ENCODE measurements around the gene SESN2. TPM values are rescaled to one million over a fixed set of nuclear protein-coding genes. Genes with fewer than 3 reads are reported as not detected.

The SESN2 gene
- total RNA-seq, 2 experiments from 2014 or later: 14.6 to 16.0 TPM

DNA sequence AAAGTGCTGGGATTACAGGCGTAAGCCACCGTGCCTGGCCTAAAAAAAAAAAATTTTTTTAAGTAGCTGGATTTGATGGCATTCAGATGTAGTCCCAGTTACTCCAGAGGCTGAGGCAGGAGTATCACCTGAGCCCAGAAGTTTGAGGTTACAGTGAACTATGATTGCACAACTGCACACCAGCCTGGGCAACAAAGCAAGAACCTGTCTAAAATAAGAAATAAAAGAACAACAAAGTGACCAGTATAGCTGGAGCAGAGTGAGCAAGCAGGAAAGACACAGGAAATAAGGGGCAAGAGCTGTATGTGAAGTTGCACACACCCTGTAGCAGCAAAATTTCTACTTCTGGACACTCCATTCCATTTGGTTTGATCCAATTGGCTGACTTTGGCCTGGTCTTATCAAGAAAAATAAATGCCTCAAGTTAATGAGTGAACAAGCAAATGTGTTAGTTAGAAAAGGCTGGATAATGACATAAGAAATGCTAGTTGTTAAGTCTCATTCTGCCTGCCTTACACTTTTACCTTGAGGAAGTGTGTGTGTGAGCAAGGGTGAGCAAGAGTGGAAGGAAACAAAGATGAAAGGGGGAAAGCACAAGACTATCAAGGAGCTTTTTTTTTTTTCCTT lies 15.5 kb upstream of the SESN2 start:
- Mint-ChIP-seq H3K4me3 (peak overlapping the region; percentile 81), H3K27ac (peak overlapping the region; percentile 96), H3K4me1 (peaks cover 41% of the 10 kb centered on the region), H3K9me3 (no peaks in the 10 kb centered on the region), H3K27me3 (no peaks in the 10 kb centered on the region), H3K36me3 (peaks cover 2% of the 10 kb centered on the region)
- ATAC-seq (ENCODE audit: low read depth) (no peak), DNase-seq (no peak)
- POLR2A ChIA-PET: interaction anchor here (0.6 to 7.5 kb wide), 9 partner anchors 8 to 641 kb away, joined by 3 to 39 read pairs (median 4); partner anchors contain the start of genes ATP5IF1 and MED18

DNA sequence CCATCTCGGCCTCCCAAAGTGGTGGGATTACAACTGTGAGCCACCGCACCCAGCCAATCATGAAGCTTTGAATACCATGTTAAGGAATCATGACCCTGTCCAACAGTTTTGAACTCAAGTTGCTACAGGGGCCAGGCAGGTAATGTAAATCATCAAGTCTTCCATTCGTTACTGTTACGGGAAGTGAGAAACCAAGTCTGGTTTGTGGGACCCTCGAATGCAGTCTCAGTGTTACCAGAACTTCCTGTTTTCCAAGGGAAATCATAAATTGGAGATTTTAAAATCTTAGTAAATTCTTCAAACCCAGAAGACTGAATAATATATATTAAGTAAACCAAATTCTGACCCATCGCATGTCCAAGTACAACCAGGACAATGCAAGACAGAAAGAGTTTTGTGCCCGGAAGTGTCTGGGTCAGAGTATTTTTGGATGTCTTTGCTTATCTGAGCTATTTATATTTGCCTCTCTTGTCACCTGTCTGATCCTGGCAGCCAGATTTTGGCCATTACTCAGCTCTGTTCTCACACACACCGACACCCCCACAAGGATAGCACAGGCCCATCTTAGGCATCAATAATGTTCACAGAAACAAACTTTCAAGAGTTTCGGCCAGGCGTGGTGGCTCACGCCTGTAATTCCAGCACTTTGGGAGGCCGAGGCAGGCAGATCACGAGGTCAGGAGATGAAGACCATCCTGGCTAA lies 14.6 kb upstream of the SESN2 start:
- no peak for ATAC-seq (ENCODE audit: low read depth)
- H3K4me1 Mint-ChIP-seq: peaks cover 47% of the 10 kb centered on the region
- H3K9me3 Mint-ChIP-seq: no peaks in the 10 kb centered on the region
- no peaks in the 10 kb centered on the region for H3K27me3 Mint-ChIP-seq
- DNase-seq: no peak
- H3K27ac Mint-ChIP-seq: peak overlapping the region; percentile 96
- POLR2A ChIA-PET: interaction anchor here (0.7 to 7.5 kb wide), 10 partner anchors 9 to 640 kb away, joined by 3 to 77 read pairs (median 6); partner anchors contain the start of genes ATP5IF1, MED18 and RCC1
- H3K4me3 Mint-ChIP-seq: peak overlapping the region; percentile 81
- peaks cover 2% of the 10 kb centered on the region for H3K36me3 Mint-ChIP-seq

- no peaks in the 10 kb centered on the region for H3K36me3 Mint-ChIP-seq
- POLR2A ChIA-PET: interaction anchor here (0.6 to 7.5 kb wide), 19 partner anchors 11 to 935 kb away, joined by 3 to 122 read pairs (median 5); partner anchors contain the start of genes ATP5IF1, EYA3, GMEB1 and MED18
- H3K4me1 Mint-ChIP-seq: peaks cover 52% of the 10 kb centered on the region
- H3K27me3 Mint-ChIP-seq: no peaks in the 10 kb centered on the region
- DNase-seq (no peak), ATAC-seq (ENCODE audit: low read depth) (peak; percentile 23)
- peak overlapping the region; percentile 93 for H3K27ac Mint-ChIP-seq
- H3K9me3 Mint-ChIP-seq: no peaks in the 10 kb centered on the region
- H3K4me3 Mint-ChIP-seq: peak overlapping the region; percentile 84
These were observed 12.9 kb upstream of the SESN2 start for GRCh38 chr1:28246427-28246832.

DNA sequence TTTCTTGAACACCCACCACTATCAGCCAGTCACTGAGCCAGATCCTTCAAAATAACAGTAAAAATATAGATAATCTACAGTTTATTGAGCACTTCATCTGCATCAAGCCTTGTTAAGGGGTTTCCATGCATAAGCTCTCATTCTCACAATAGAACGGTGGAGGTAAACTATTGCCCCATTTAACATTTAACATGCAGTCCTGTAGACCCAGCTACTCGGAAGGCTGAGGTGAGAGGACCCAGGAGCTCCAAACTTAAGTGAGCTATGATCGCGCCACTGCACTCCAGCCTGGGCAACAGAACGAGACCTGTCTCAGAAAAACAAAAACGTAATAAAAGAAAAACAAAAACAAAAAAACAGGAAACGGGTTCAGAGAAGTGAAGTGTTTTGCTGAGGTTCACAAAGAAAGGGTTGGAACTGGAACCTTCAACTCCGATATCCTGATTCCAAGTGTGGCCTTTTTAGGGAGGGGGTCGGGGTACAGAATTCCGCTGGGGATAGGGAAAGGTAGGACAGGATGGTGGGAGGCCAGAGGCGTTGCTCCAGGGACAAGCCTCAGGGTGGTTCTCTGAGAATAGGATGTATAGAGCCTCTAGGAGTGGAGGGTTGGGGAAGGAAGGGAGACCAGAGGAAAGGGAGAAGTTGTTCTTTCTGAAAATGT lies 11.6 kb upstream of the SESN2 start:
- ATAC-seq (ENCODE audit: low read depth) (no peak), DNase-seq (no peak)
- peak overlapping the region; percentile 84 for H3K4me3 Mint-ChIP-seq
- no peaks in the 10 kb centered on the region for H3K27me3 Mint-ChIP-seq
- H3K4me1 Mint-ChIP-seq: peaks cover 51% of the 10 kb centered on the region
- no peaks in the 10 kb centered on the region for H3K9me3 Mint-ChIP-seq
- peak overlapping the region; percentile 93 for H3K27ac Mint-ChIP-seq
- no peaks in the 10 kb centered on the region for H3K36me3 Mint-ChIP-seq
- POLR2A ChIA-PET: interaction anchor here (0.5 to 7.5 kb wide), 15 partner anchors 11 to 401 kb away, joined by 3 to 122 read pairs (median 9); partner anchors contain the start of genes ATP5IF1, MED18, RCC1 and RNU11

- H3K36me3 Mint-ChIP-seq: no peaks in the 10 kb centered on the region
- no peaks in the 10 kb centered on the region for H3K9me3 Mint-ChIP-seq
- peaks cover 45% of the 10 kb centered on the region for H3K4me1 Mint-ChIP-seq
- POLR2A ChIA-PET: interaction anchor here (0.7 to 7.5 kb wide), 19 partner anchors 10 to 400 kb away, joined by 3 to 122 read pairs (median 5); partner anchors contain the start of genes ATP5IF1, EYA3, MED18 and RCC1
- DNase-seq (peak; percentile 82), ATAC-seq (ENCODE audit: low read depth) (peak; percentile 23)
- peak overlapping the region; percentile 93 for H3K27ac Mint-ChIP-seq
- H3K27me3 Mint-ChIP-seq: no peaks in the 10 kb centered on the region
- H3K4me3 Mint-ChIP-seq: peak overlapping the region; percentile 84
These were observed 10.9 kb upstream of the SESN2 start for GRCh38 chr1:28248273-28249012.

DNA sequence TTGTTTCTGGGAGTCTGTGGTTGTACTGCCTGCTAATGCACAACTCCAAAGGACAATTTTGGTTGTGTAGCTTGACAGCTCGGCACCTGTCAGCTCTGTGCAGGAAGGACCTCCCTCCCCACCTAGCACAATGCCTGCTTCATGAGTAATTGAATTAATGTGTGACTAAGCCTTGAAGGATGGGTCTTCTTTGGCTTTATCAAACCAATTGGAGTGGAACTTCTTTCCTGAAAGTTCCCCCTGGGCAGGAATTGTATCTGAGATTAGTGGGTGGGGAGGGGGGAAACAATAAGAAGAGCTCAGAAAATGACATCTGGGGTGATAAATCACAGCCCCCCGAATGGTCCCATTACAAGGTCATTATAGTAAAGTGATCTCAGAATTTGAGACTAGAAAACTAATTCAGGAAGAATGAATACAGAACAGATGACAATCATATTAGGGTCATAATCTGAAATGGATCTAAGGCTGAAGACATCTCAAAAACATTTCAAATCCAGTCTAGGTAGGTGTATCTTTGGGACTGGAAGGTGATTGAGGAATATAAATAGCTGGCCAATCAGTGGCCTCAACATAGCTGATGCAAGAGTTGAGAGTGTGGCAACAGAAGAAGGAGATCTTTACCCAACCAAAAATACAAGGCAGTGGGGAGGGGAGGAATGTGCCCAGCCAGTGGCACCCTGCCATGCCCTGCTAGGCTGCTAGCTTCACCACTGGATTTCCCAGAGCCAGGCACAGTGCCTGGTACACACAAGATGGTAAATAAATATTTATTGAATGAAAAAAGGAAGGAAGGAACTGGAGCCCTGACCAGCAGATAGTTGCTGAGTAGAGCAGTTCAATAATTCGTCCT lies 10.1 kb upstream of the SESN2 start:
- Mint-ChIP-seq H3K27ac (peak overlapping the region; percentile 93), H3K27me3 (no peaks in the 10 kb centered on the region), H3K9me3 (no peaks in the 10 kb centered on the region), H3K36me3 (no peaks in the 10 kb centered on the region), H3K4me3 (peak overlapping the region; percentile 84), H3K4me1 (peaks cover 39% of the 10 kb centered on the region)
- POLR2A ChIA-PET: interaction anchor here (0.5 to 7.5 kb wide), 19 partner anchors 9 to 594 kb away, joined by 3 to 122 read pairs (median 5); partner anchors contain the start of genes ATP5IF1, EYA3, MED18 and RCC1
- DNase-seq (no peak), ATAC-seq (ENCODE audit: low read depth) (no peak)

GRCh38 chr1:28249866-28250295 lies 9.4 kb upstream of the SESN2 start:
- Mint-ChIP-seq H3K9me3 (no peaks in the 10 kb centered on the region), H3K4me3 (no peak overlapping the region), H3K27ac (peak overlapping the region; percentile 93), H3K27me3 (no peaks in the 10 kb centered on the region), H3K4me1 (peaks cover 34% of the 10 kb centered on the region), H3K36me3 (no peaks in the 10 kb centered on the region)
- ATAC-seq (ENCODE audit: low read depth) (no peak), DNase-seq (no peak)
- POLR2A ChIA-PET: interaction anchor here (0.5 to 7.5 kb wide), 10 partner anchors 8 to 1486 kb away, joined by 3 to 122 read pairs (median 14); partner anchors contain the start of genes ATP5IF1, MED18, RCC1 and SESN2

GRCh38 chr1:28256197-28256827 lies 3.0 kb upstream of the SESN2 start:
- Mint-ChIP-seq H3K4me3 (peak overlapping the region; percentile 57), H3K27me3 (no peaks in the 10 kb centered on the region), H3K9me3 (no peaks in the 10 kb centered on the region), H3K27ac (peak overlapping the region; percentile 85), H3K36me3 (no peaks in the 10 kb centered on the region), H3K4me1 (peaks cover 25% of the 10 kb centered on the region)
- peak; percentile 40 for ATAC-seq (ENCODE audit: low read depth)
- no peak for DNase-seq
- POLR2A ChIA-PET: interaction anchor here (0.6 to 7.1 kb wide), 11 partner anchors 8 to 1823 kb away, joined by 3 to 122 read pairs (median 4); partner anchors contain the start of genes ATP5IF1, MED18 and RNU11

GRCh38 chr1:28257736-28258135 lies 1.6 kb upstream of the SESN2 start:
- Mint-ChIP-seq H3K27ac (peak overlapping the region; percentile 98), H3K4me1 (peaks cover 29% of the 10 kb centered on the region), H3K4me3 (peak overlapping the region; percentile 79), H3K9me3 (no peaks in the 10 kb centered on the region), H3K36me3 (no peaks in the 10 kb centered on the region), H3K27me3 (no peaks in the 10 kb centered on the region)
- ATAC-seq (ENCODE audit: low read depth): no peak
- POLR2A ChIA-PET: interaction anchor here (0.6 to 7.1 kb wide), 4 partner anchors 10 to 387 kb away, joined by 4 to 122 read pairs (median 19); partner anchors contain the start of gene MED18
- DNase-seq: no peak

GRCh38 chr1:28258628-28259251 lies 578 bp upstream of the SESN2 start:
- DNase-seq: no peak
- H3K27ac Mint-ChIP-seq: peak overlapping the region; percentile 98

More at GRCh38 chr1:28258628-28259251, 578 bp upstream of the SESN2 start:
- Mint-ChIP-seq H3K36me3 (peaks cover 3% of the 10 kb centered on the region), H3K27me3 (no peaks in the 10 kb centered on the region), H3K4me1 (peaks cover 32% of the 10 kb centered on the region), H3K4me3 (peak overlapping the region; percentile 79), H3K9me3 (no peaks in the 10 kb centered on the region)
- POLR2A ChIA-PET: interaction anchor here (0.8 to 7.1 kb wide), 12 partner anchors 11 to 384 kb away, joined by 3 to 122 read pairs (median 6); partner anchors contain the start of genes ATP5IF1, MED18, PHACTR4 and TAF12
- ATAC-seq (ENCODE audit: low read depth): no peak

Data from activated naive CD8-positive, alpha-beta T cell treated with anti-CD3 and anti-CD28 coated beads, Interleukin-2, amount 10 ng/mL, durations not matched to agents 7 days and 5 days (primary cell).